ENCODE results near the gene ZFYVE1.

- TF ChIP-seq EZH2 (optimal IDR thresholded peaks at IDR 0.05; ENCODE audit: low read depth, low read length) (no peak), CTCF (IDR thresholded peaks at IDR 0.05; ENCODE audit: low read length) (no peak), EZH2phosphoT487 (IDR thresholded peaks at IDR 0.05; ENCODE audit: low read length) (no peak)
These were observed 79.3 kb downstream of the ZFYVE1 start for GRCh38 chr14:72947366-72948160.
